Neural cell (in vitro differentiated cells): ENCODE results near the gene USH1C. TPM values are rescaled to one million over a fixed set of nuclear protein-coding genes. Genes with fewer than 3 reads are reported as not detected.

Source experiments
- H2AFZ ChIP-seq: fragments of 200-600, 300-800 bp; sonication (generic), shearing (Covaris generic); 2 replicates; pipeline ENCODE4 v1.6.0; 2014; ENCODE audit warnings: low read depth, mild to moderate bottlenecking, antibody characterized with exemption, low read length, moderate library complexity
- H3F3A ChIP-seq: fragments of 200-600 bp; shearing (Covaris generic); 2 replicates; pipeline ENCODE4 v1.6.1; 2016; ENCODE audit warnings: mild to moderate bottlenecking, moderate library complexity, mixed read lengths, antibody characterized with exemption, low read length; ENCODE audit not compliant: insufficient read depth, poor library complexity, severe bottlenecking
- H3K27ac ChIP-seq: fragments of 200-600, 300-800 bp; sonication (generic), shearing (Covaris generic); 2 replicates; pipeline ENCODE4 v1.5.1; 2014; ENCODE audit warnings: mild to moderate bottlenecking, low read length, moderate library complexity
- H3K27me3 ChIP-seq: fragments of 300-800, 200-600 bp; sonication (generic), shearing (Covaris generic); 2 replicates; pipeline ENCODE4 v1.6.0; 2014; ENCODE audit warnings: mild to moderate bottlenecking, low read depth, low read length, moderate library complexity; ENCODE audit not compliant: insufficient read depth
- H3K36me3 ChIP-seq: fragments of 300-800, 200-600 bp; sonication (generic), shearing (Covaris generic); 2 replicates; pipeline ENCODE4 v1.5.1; 2014; ENCODE audit warnings: mild to moderate bottlenecking, antibody characterized with exemption, low read length, moderate library complexity; ENCODE audit not compliant: insufficient read depth
- H3K4me2 ChIP-seq: fragments of 300-800, 200-600 bp; sonication (generic), shearing (Covaris generic); 2 replicates; pipeline ENCODE4 v1.6.0; 2014; ENCODE audit warnings: mild to moderate bottlenecking, low read length
- H3K4me3 ChIP-seq: fragments of 300-800, 200-600 bp; sonication (generic), shearing (Covaris generic); 2 replicates; pipeline ENCODE4 v1.5.1; 2014; ENCODE audit warnings: mild to moderate bottlenecking, low read length, moderate library complexity
- H3K79me2 ChIP-seq: fragments of 200-600 bp; shearing (Covaris generic); replicated peaks from 2 replicates; pipeline ENCODE4 v1.6.0; 2014; ENCODE audit warnings: mild to moderate bottlenecking, low read length, moderate library complexity; ENCODE audit not compliant: insufficient read depth
- H3K9ac ChIP-seq: fragments of 300-800, 200-600 bp; sonication (generic), shearing (Covaris generic); 2 replicates; pipeline ENCODE4 v1.6.1; 2016; ENCODE audit warnings: mild to moderate bottlenecking, low read length, mixed read lengths
- H3K9me2 ChIP-seq: fragments of 200-600 bp; shearing (Covaris generic); 2 replicates; pipeline ENCODE4 v1.6.1; 2016; ENCODE audit warnings: mild to moderate bottlenecking, low read length, mixed read lengths; ENCODE audit not compliant: insufficient read depth
- H3K9me3 ChIP-seq: fragments of 200-600, 300-800 bp; sonication (generic), shearing (Covaris generic); 2 replicates; pipeline ENCODE4 v1.6.1; 2016; ENCODE audit warnings: mild to moderate bottlenecking, mixed run types, low read length, moderate library complexity, mixed read lengths
- H4K20me1 ChIP-seq: fragments of 200-600 bp; shearing (Covaris generic); 2 replicates; pipeline ENCODE4 v1.6.1; 2016; ENCODE audit warnings: mild to moderate bottlenecking, mixed run types; ENCODE audit not compliant: insufficient read depth
- CTCF ChIP-seq: fragments of 450-650 bp; IDR thresholded peaks from 2 replicates; pipeline ENCODE4 v1.5.1; 2014; ENCODE audit warnings: antibody characterized with exemption, mild to moderate bottlenecking, moderate library complexity; ENCODE audit not compliant: poor library complexity, severe bottlenecking
- EP300 ChIP-seq: fragments of 450-650 bp; conservative IDR thresholded peaks from 2 replicates; pipeline ENCODE4 v1.6.1; 2014; ENCODE audit warnings: antibody characterized with exemption, mild to moderate bottlenecking, moderate library complexity; ENCODE audit not compliant: poor library complexity, severe bottlenecking
- EZH2 ChIP-seq: fragments of 200-600, 300-800 bp; shearing (Covaris generic), sonication (generic); IDR thresholded peaks from 2 replicates; pipeline ENCODE4 v1.6.1; 2014; ENCODE audit warnings: antibody characterized with exemption, low read length, borderline replicate concordance, mild to moderate bottlenecking; ENCODE audit not compliant: insufficient read depth, poor library complexity, severe bottlenecking
- MXI1 ChIP-seq: fragments of 450-650 bp; conservative IDR thresholded peaks from 2 replicates; pipeline ENCODE4 v1.6.1; 2014; ENCODE audit warnings: antibody characterized with exemption, mild to moderate bottlenecking; ENCODE audit not compliant: poor library complexity, severe bottlenecking
- POLR2AphosphoS5 ChIP-seq: IDR thresholded peaks from 2 replicates; pipeline ENCODE4 v1.6.1; 2012
- RAD21 ChIP-seq: fragments of 450-650 bp; conservative IDR thresholded peaks from 2 replicates; pipeline ENCODE4 v1.6.1; 2014; ENCODE audit warnings: antibody characterized with exemption, mild to moderate bottlenecking, moderate library complexity
- REST ChIP-seq: IDR thresholded peaks from 2 replicates; pipeline ENCODE4 v1.6.1; 2012; ENCODE audit warnings: borderline replicate concordance
- SMC3 ChIP-seq: fragments of 450-650 bp; conservative IDR thresholded peaks from 2 replicates; pipeline ENCODE4 v1.6.1; 2014; ENCODE audit warnings: antibody characterized with exemption, mild to moderate bottlenecking, moderate library complexity; ENCODE audit not compliant: poor library complexity
- TAF1 ChIP-seq: IDR thresholded peaks from 2 replicates; pipeline ENCODE4 v1.6.1; 2012; ENCODE audit warnings: low read depth
- polyA plus RNA-seq: library from polyadenylated mRNA; depleted of rRNA; stranded (reverse); fragments of >200 nt; gene quantifications from 2 replicates; pipeline ENCODE4 v1.2.3, GENCODE V29; 2014

USH1C gene
- polyA plus RNA-seq, 1 donor from 2014 or later: 0.67 TPM

- no peak for TF ChIP-seq EP300
- TF ChIP-seq TAF1: no peak
- no peak for TF ChIP-seq POLR2AphosphoS5
Measured at GRCh38 chr11:17529844-17530185, 14.4 kb downstream of the USH1C start (continued).

- Histone ChIP-seq H3K79me2 (no peaks in the 10 kb centered on the region), H3K27me3 (no peaks in the 10 kb centered on the region), H3K36me3 (no peaks in the 10 kb centered on the region), H3K9ac (peak overlapping the region; percentile 29), H3K27ac (peak overlapping the region; percentile 59), H3K4me2 (no peak overlapping the region), H3K9me3 (no peaks in the 10 kb centered on the region), H4K20me1 (no peaks in the 10 kb centered on the region), H2AFZ (no peak overlapping the region), H3K9me2 (no peaks in the 10 kb centered on the region), H3K4me3 (no peak overlapping the region), H3F3A (no peaks in the 10 kb centered on the region)
- TF ChIP-seq RAD21 (no peak), POLR2AphosphoS5 (no peak), SMC3 (no peak), MXI1 (no peak), REST (no peak), EZH2 (no peak), CTCF (no peak), TAF1 (no peak), EP300 (no peak)
Measured at GRCh38 chr11:17528906-17529843, 15.0 kb downstream of the USH1C start.

GRCh38 chr11:17528181-17528691 is 16.0 kb downstream of the USH1C start:
- Histone ChIP-seq H3K9ac (no peak overlapping the region), H3F3A (no peaks in the 10 kb centered on the region), H3K27ac (no peak overlapping the region), H4K20me1 (no peaks in the 10 kb centered on the region), H3K27me3 (no peaks in the 10 kb centered on the region), H3K9me3 (no peaks in the 10 kb centered on the region), H3K9me2 (no peaks in the 10 kb centered on the region), H3K36me3 (no peaks in the 10 kb centered on the region), H2AFZ (no peak overlapping the region), H3K4me2 (no peak overlapping the region), H3K4me3 (no peak overlapping the region), H3K79me2 (no peaks in the 10 kb centered on the region)
- TF ChIP-seq REST (no peak), CTCF (peak; percentile 65), SMC3 (peak; percentile 60), RAD21 (peak; percentile 66), TAF1 (no peak), EP300 (no peak)
